Measurements from ENCODE around the gene ZSWIM8.

GRCh38 chr10:73838827-73839226 lies 53.4 kb downstream of the ZSWIM8 start:
- TF ChIP-seq EZH2 (IDR thresholded peaks at IDR 0.05; ENCODE audit: insufficient read depth, poor library complexity, severe bottlenecking) (no peak), EZH2phosphoT487 (IDR thresholded peaks at IDR 0.05; ENCODE audit: insufficient read depth, low read depth) (no peak)
